ENCODE measurements around the gene VPS13C.

The VPS13C gene

GRCh38 chr15:62104846-62105245, 44.6 kb upstream of the VPS13C start:
- Histone ChIP-seq H3K9me2 (replicated peaks; ENCODE audit: control insufficient read depth, low read length) (no peaks in the 10 kb centered on the region), H3K9me3 (ENCODE audit: control insufficient read depth, insufficient read depth, low read length) (no peaks in the 10 kb centered on the region), H3K4me3 (ENCODE audit: low read length) (no peak overlapping the region), H3K4me1 (ENCODE audit: control insufficient read depth, low read length) (peaks cover 7% of the 10 kb centered on the region), H3K27me3 (ENCODE audit: control insufficient read depth, low read length) (peaks cover 11% of the 10 kb centered on the region), H4K20me1 (ENCODE audit: control insufficient read depth, insufficient read depth, low read depth, low read length) (no peaks in the 10 kb centered on the region), H3K4me2 (ENCODE audit: low read length) (no peak overlapping the region), H3K79me2 (ENCODE audit: control insufficient read depth, low read length) (no peaks in the 10 kb centered on the region), H3K27ac (ENCODE audit: low read depth, low read length) (no peak overlapping the region), H3K36me3 (ENCODE audit: control insufficient read depth, low read length) (no peaks in the 10 kb centered on the region), H3F3A (ENCODE audit: control insufficient read depth, insufficient read depth) (no peaks in the 10 kb centered on the region)
- no peak for TF ChIP-seq EZH2phosphoT487 (IDR thresholded peaks at IDR 0.05; ENCODE audit: borderline replicate concordance, low read length)
- TF ChIP-seq CTCF (IDR thresholded peaks at IDR 0.05; ENCODE audit: low read depth, low read length, poor library complexity, severe bottlenecking) = no peak

- Histone ChIP-seq H3K27me3 (ENCODE audit: control insufficient read depth, low read length) (peaks cover 11% of the 10 kb centered on the region), H3K9me3 (ENCODE audit: control insufficient read depth, insufficient read depth, low read length) (no peaks in the 10 kb centered on the region), H3K4me2 (ENCODE audit: low read length) (no peak overlapping the region), H3K36me3 (ENCODE audit: control insufficient read depth, low read length) (no peaks in the 10 kb centered on the region), H3K79me2 (ENCODE audit: control insufficient read depth, low read length) (no peaks in the 10 kb centered on the region), H3F3A (ENCODE audit: control insufficient read depth, insufficient read depth) (no peaks in the 10 kb centered on the region), H4K20me1 (ENCODE audit: control insufficient read depth, insufficient read depth, low read depth, low read length) (no peaks in the 10 kb centered on the region), H3K27ac (ENCODE audit: low read depth, low read length) (no peak overlapping the region), H3K9me2 (replicated peaks; ENCODE audit: control insufficient read depth, low read length) (no peaks in the 10 kb centered on the region), H3K4me3 (ENCODE audit: low read length) (no peak overlapping the region), H3K4me1 (ENCODE audit: control insufficient read depth, low read length) (peaks cover 7% of the 10 kb centered on the region)
- no peak for TF ChIP-seq CTCF (IDR thresholded peaks at IDR 0.05; ENCODE audit: low read depth, low read length, poor library complexity, severe bottlenecking)
- no peak for TF ChIP-seq EZH2phosphoT487 (IDR thresholded peaks at IDR 0.05; ENCODE audit: borderline replicate concordance, low read length)
Observed at GRCh38 chr15:62104401-62104800, 44.2 kb upstream of the VPS13C start.

- Histone ChIP-seq H3K79me2 (ENCODE audit: control insufficient read depth, low read length) (no peaks in the 10 kb centered on the region), H3K27me3 (ENCODE audit: control insufficient read depth, low read length) (peaks cover 9% of the 10 kb centered on the region), H3K4me1 (ENCODE audit: control insufficient read depth, low read length) (peaks cover 7% of the 10 kb centered on the region), H3F3A (ENCODE audit: control insufficient read depth, insufficient read depth) (no peaks in the 10 kb centered on the region), H3K27ac (ENCODE audit: low read depth, low read length) (no peak overlapping the region), H3K36me3 (ENCODE audit: control insufficient read depth, low read length) (no peaks in the 10 kb centered on the region), H3K9me3 (ENCODE audit: control insufficient read depth, insufficient read depth, low read length) (no peaks in the 10 kb centered on the region), H3K9me2 (replicated peaks; ENCODE audit: control insufficient read depth, low read length) (no peaks in the 10 kb centered on the region), H4K20me1 (ENCODE audit: control insufficient read depth, insufficient read depth, low read depth, low read length) (no peaks in the 10 kb centered on the region), H3K4me3 (ENCODE audit: low read length) (no peak overlapping the region), H3K4me2 (ENCODE audit: low read length) (no peak overlapping the region)
- no peak for TF ChIP-seq EZH2phosphoT487 (IDR thresholded peaks at IDR 0.05; ENCODE audit: borderline replicate concordance, low read length)
- no peak for TF ChIP-seq CTCF (IDR thresholded peaks at IDR 0.05; ENCODE audit: low read depth, low read length, poor library complexity, severe bottlenecking)
Observed at GRCh38 chr15:62103431-62103830, 43.2 kb upstream of the VPS13C start.
